A172 (cell line): ENCODE data around the gene DDB1. TPM values are rescaled to one million over a fixed set of nuclear protein-coding genes. Genes with fewer than 3 reads are reported as not detected.

Source experiments
- DNase-seq: peaks from one replicate; pipeline ENCODE4 v3.0.0-alpha.2; 2015; ENCODE audit warnings: low spot score
- total RNA-seq: library from RNA; depleted of rRNA; stranded (reverse); fragments of >200 nt; shearing (Covaris generic); gene quantifications from 2 replicates; pipeline ENCODE4 v1.2.3, GENCODE V29; 2014

DDB1 gene
- total RNA-seq, 1 experiment from 2014 or later = 155 TPM

GRCh38 chr11:61297341-61297740, 35.6 kb downstream of the DDB1 start:
- no peak for DNase-seq

GRCh38 chr11:61295596-61295926, 37.3 kb downstream of the DDB1 start:
- no peak for DNase-seq

- no peak for DNase-seq
Observed at GRCh38 chr11:61294717-61295595, 37.9 kb downstream of the DDB1 start, which contains the start of gene VWCE. TSS of gene VWCE (minus strand) at chr11:61295316. CDS start at chr11:61295037, 279 bp downstream.

- DNase-seq = no peak
Observed at GRCh38 chr11:61293867-61294716, 38.8 kb downstream of the DDB1 start.

- DNase-seq = no peak
Observed at GRCh38 chr11:61292356-61292755, 40.5 kb downstream of the DDB1 start.

GRCh38 chr11:61290905-61291690, 41.8 kb downstream of the DDB1 start:
- DNase-seq = no peak

- no peak for DNase-seq
Observed at GRCh38 chr11:61287338-61287977, 45.4 kb downstream of the DDB1 start.

- DNase-seq = no peak
Observed at GRCh38 chr11:61283613-61284012, 49.3 kb downstream of the DDB1 start.

- DNase-seq = no peak
Observed at GRCh38 chr11:61281581-61282250, 51.2 kb downstream of the DDB1 start.

- DNase-seq = no peak
Observed at GRCh38 chr11:61280883-61281580, 51.9 kb downstream of the DDB1 start.

- DNase-seq = no peak
Observed at GRCh38 chr11:61279934-61280659, 52.8 kb downstream of the DDB1 start.

- no peak for DNase-seq
Observed at GRCh38 chr11:61278001-61278470, 54.9 kb downstream of the DDB1 start.

- no peak for DNase-seq
Observed at GRCh38 chr11:61277186-61278000, 55.5 kb downstream of the DDB1 start.

- no peak for DNase-seq
Observed at GRCh38 chr11:61275191-61275590, 57.7 kb downstream of the DDB1 start.

- DNase-seq = no peak
Observed at GRCh38 chr11:61274084-61274483, 58.8 kb downstream of the DDB1 start.

GRCh38 chr11:61273178-61274078, 59.5 kb downstream of the DDB1 start:
- no peak for DNase-seq

- DNase-seq = no peak
Observed at GRCh38 chr11:61272731-61273130, 60.2 kb downstream of the DDB1 start.
